HG02973 (cell line): Measurements from ENCODE around the gene SOX21.

Experiments used
- ATAC-seq: cut with Tn5 transposase; IDR thresholded peaks from one replicate; pipeline ENCODE4 v1.9.1; 2021; ENCODE audit warnings: moderate library complexity; ENCODE audit not compliant: unreplicated experiment

SOX21 gene

GRCh38 chr13:94709001-94709834, 3.1 kb downstream of the SOX21 start:
- ATAC-seq, result no peak

GRCh38 chr13:94708031-94708859, 4.1 kb downstream of the SOX21 start:
- ATAC-seq, result no peak

- ATAC-seq, result no peak
These were observed 4.8 kb downstream of the SOX21 start for GRCh38 chr13:94707400-94708021.

DNA sequence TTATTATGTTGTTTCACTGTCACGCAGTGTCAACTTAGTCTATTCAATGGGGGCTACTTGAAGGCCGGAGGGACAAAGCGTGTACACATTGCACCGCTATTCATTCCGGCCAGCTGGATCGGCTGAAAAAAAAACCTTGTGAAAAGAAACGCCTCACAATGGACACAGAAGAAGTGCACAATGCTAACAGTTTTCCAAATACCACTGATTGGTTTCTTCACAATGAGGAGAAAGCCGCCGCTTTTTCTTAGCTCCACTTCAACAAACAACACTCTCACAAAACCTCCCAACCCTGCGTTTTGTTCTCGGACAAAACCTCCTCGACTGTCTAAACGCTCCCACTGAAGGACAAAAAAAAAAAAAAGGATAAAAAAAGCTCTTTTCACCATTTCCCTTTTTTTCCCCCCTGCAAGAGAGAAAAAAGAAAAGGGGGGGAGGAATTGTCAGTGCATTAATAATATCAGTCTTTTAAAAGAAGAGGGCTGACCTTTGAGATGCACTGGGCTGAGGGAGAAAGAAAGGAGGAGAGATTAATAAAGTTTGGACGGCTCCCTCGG, 5.4 kb downstream of the SOX21 start:
- no peak for ATAC-seq

GRCh38 chr13:94706101-94706842, 6.1 kb downstream of the SOX21 start:
- ATAC-seq, result no peak

- no peak for ATAC-seq
These were observed 7.0 kb downstream of the SOX21 start for GRCh38 chr13:94705081-94706030.

DNA sequence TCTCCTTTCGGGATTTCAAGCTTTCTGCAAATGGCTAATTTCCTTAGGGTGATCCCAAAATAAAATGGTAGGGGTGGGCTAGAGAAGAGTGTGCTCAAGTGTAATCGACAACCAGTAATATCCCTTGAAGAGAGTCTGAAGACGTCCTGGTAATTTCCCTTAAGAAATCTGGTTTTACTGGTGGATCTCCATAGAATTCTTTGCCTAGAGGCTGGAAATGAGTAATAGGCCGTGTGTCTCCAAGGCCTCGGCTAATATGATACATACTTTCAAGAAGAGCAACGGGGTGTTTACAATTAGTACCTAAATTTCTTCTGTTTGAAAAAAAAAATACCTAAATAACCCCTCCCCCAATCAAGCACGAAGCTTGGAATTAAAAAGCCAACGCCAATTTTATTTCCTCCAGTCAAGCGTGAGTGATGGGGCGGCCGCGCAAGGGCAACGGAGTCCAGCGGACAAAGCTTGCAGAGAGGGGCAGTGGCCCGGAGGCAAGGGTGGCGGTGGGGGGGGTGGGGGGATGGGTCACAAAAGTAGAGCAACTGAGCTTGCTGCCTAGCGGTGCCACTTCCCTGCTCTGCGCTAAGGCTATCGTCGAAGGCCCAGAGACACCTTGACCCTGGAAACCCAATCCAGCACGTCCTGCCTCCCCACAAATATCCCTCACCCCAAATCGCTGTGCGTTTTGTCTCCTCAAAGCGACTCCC, 7.8 kb downstream of the SOX21 start:
- no peak for ATAC-seq

DNA sequence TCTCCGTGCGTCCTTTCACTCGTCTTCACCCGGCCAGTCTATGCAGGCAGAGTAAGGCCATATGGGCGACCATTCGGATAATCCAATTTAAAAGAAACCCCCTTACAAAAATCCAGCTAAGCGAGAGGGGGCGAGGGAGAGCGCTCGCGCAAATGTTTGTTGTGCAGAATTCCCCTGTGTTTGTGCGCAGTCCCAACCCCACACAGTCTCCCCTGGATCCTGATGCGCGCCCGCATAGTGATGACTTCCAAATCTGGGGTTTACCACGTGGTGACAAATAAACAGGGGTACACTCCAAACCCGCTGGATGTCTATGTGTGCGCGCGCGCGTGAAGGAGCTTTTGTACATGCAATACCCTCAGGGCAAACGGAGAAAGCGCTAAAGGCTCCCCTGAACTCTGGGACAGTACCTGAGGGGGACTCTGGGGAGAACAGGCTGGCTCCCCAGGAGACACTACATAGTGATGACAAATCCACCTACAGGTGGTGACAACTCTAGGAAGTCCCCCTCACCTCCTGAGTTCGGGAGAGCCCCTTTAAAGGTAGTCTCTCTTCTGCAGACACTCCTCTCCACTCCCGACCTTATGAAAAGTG, 8.5 kb downstream of the SOX21 start:
- no peak for ATAC-seq

GRCh38 chr13:94703271-94703670, 9.1 kb downstream of the SOX21 start:
- ATAC-seq, result no peak

GRCh38 chr13:94702181-94703041, 9.9 kb downstream of the SOX21 start:
- no peak for ATAC-seq

DNA sequence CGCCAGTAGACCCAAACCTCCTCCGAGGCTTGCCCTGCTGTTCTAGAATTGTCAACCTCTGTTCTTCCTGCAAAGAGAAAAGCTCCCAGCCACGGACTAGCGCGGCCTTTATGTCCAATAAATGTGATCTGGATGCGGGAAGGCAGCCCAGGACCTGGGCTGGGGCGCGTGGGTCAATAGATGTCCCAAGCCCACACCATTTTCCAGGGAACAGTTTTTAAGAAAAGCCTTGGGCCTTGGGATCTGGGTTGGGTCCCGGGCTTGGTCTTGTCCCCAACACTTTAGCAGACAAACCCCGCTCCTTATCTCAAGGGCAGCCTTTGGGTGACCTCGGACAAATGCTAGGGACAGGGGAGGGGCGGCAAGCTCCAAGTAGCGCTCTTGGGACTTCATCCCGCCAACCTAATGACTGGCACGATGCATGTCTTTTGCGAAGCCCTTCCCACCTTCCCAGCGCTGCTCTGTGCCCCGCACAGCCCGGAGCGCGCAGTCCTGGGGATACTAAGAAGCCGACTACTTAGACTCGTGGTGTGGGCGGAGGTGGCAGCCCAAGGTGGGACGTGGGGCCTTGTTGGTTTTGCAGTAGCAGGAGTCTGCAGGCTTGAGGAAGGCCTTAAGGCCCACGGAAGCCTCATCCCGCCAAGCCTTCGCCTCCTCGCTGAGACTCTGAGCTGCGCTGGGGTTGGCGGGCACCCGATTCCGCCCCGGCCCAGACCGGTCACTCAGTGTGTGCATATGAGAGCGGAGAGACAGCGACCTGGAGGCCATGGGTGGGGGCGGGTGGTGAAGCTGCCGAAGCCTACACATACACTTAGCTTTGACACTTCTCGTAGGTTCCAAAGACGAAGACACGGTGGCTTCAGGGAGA, 10.8 kb downstream of the SOX21 start:
- no peak for ATAC-seq

DNA sequence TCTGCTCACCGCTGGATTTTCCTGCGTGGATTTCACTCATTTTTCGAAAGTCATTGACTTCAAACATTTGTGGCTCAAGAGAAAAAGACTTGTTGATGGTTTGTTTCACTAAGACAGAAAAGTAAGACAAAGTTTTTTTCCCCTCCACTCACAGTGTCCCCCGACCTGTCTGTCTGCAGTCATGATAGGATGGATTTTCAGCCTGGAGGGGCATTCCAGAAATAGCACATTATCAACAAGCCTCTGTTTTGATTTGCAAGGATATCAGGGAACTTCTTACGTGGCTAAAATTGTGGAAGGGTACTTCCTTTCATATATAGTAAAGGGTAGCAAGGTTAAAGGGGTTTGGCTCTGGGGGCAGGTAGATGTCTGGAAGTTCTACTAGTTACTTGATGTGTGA, 11.8 kb downstream of the SOX21 start:
- ATAC-seq, result no peak

DNA sequence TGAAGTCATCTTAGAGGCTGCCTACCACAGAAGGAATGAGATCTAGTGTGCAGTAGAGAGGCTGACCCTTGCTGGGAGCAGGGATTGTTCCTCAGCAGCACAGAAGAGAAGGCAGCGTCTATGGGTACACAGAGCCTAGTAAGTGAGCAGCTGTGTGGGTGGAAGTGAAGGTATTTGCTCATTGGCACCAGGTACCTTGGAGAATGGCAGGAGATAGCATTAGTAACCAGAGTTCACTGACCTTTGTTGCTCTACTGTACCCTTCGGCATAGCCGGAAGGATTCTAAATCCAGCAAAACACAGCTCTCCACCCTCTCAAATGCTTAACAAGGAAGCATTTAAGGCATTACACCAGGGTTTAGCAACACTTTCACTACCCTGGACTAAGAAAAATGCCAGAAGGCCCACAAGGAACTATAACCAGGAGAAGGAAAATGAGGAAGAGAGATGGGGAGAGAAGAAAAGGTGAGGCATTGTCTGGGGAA, 12.3 kb downstream of the SOX21 start:
- ATAC-seq, result no peak

DNA sequence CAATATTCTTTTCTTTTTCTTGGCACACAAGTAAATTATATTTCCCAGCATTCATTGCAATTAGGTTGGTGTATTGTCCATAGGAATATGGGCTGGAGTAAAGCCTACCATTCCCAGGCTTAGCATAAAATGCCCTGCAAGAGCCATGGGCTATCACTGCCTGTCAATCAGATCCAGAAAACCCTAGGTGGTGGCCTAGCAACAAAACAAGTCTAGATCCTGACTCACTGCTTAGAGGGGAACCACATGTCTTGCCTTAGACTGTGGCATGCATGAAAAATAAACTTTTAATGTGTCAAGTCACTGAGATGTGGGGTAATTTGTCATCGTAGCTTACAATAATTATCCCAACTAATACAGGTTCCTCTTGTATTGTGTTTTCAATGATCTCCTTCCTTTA, 16.2 kb downstream of the SOX21 start:
- ATAC-seq, result no peak

DNA sequence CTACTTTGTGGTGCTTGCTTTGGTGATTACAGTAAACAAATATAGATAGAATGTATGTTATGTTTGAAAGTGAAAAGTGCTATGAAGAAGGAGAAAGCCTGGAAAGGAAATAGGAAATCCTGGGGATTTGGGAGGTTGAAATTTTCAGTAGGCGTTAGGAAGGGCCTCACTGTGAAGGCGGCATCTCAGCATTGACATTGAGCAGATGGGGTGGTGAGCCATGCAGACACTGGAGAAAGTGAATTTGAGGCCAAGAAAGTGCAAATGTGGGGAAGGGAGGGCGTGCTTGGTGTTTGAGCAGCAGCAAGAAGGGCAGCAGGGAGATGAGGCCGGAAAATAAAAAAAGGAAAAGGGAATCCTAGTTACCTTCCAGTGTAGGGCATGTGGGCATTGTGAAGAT, 20.3 kb downstream of the SOX21 start:
- no peak for ATAC-seq

DNA sequence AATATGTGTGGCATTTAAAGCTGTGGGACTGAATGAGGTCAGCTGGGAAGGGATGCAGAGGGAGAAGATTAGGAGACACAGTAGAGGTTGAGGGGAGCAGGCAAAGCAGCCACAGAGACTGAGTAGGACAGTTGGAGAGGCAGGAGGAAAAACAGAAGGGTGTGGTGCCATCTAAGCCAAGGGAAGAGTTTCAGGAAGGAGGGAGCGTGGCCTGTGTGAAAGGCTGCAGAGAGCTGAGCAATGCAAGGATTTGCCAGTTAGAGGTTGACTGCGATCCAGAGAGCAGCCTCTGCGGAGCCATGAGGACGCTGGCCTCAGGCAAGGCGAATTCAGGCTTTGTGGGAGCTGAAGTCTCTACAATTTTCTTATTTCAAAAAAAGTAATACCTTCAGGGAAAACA, 28.9 kb downstream of the SOX21 start:
- no peak for ATAC-seq

DNA sequence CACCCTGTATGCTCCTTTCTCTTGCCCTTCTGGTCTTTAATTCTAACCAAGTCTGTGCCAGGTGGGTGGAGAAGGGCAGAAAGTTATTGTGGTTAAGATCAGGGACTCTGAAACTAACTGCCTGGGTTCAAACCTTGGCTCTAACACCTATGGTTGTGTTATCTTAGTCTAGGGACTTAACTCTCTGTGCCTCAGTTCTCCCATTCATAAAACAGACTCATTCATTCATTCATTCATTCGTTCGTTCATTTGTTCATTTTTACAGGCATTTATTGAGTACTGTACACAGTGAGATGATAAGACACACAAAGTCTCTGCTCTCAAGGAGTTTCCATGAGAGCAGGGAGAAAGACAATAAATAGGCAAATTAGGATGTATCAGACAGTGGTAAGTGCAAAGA, 30.1 kb downstream of the SOX21 start:
- no peak for ATAC-seq
